Testis (tissue), 3 donors: ENCODE data around the gene RMI2. TPM values are rescaled to one million over a fixed set of nuclear protein-coding genes. Genes with fewer than 3 reads are reported as not detected.

Experiments
- DNase-seq: peaks from one replicate; pipeline ENCODE4 v3.0.0-alpha.2; 2019
- H3K27ac ChIP-seq, 2 donors: fragments of 200-600 bp; sonication (generic); one replicate each; pipeline ENCODE4 v1.5.1; 2019
- H3K27me3 ChIP-seq: fragments of 200-600 bp; sonication (generic); one replicate; pipeline ENCODE4 v1.5.1; 2019
- H3K36me3 ChIP-seq: fragments of 200-600 bp; sonication (generic); one replicate; pipeline ENCODE4 v1.5.1; 2017; ENCODE audit warnings: low read depth; ENCODE audit errors: missing control alignments
- H3K4me1 ChIP-seq: fragments of 200-600 bp; sonication (generic); one replicate; pipeline ENCODE4 v1.5.1; 2019
- H3K4me3 ChIP-seq, 2 donors: fragments of 200-600 bp; sonication (generic); one replicate each; pipeline ENCODE4 v1.5.1; 2017 to 2019
- H3K9me3 ChIP-seq: fragments of 200-600 bp; sonication (generic); one replicate; pipeline ENCODE4 v1.5.1; 2017
- CTCF ChIP-seq, 3 experiments: fragments of 450-650 bp in 2 of 3; fragments of 200-600 bp in 1 of 3; sonication (generic) in 1 of 3; IDR thresholded peaks; one replicate each; pipeline ENCODE4 v1.5.1; 2016 to 2019; ENCODE audit warnings: antibody characterized with exemption in 3 of 3, mild to moderate bottlenecking in 2 of 3, moderate library complexity in 1 of 3
- POLR2A ChIP-seq: fragments of 450-650 bp; IDR thresholded peaks from one replicate; pipeline ENCODE4 v1.6.1; 2017; ENCODE audit warnings: antibody characterized with exemption, mild to moderate bottlenecking, moderate library complexity
- WGBS, 2 donors: methylation state at CpG; one replicate each; pipeline ENCODE4 v1.1.5; 2018; 5-methylcytosine and 5-hydroxymethylcytosine counted together
- intact Hi-C: fragments of 100-400 bp; cut with DNase I; formaldehyde crosslinking; loops from one replicate; pipeline ENCODE4 v1.15.1; 2023; ENCODE audit warnings: low total_unique reads
- polyA plus RNA-seq: library from polyadenylated mRNA; stranded (reverse); fragments of 350-450 nt; fragmentation: Illumina TruSeq; extraction: RNeasy Lipid Tissue Mini Kit (QIAGEN cat#74804); gene quantifications from one replicate; pipeline ENCODE4 v1.2.3, GENCODE V29; 2014; ENCODE audit warnings: low read depth, low replicate concordance; ENCODE audit not compliant: insufficient read depth
- total RNA-seq, 2 donors: library from RNA; depleted of rRNA; stranded (reverse); fragments of >200 nt; gene quantifications; one replicate each; pipeline ENCODE4 v1.2.3, GENCODE V29; 2016

RMI2 gene
- total and polyA plus RNA-seq, 3 donors from 2014 or later, result 21.5 to 30.6 (median 26.7) TPM

GRCh38 chr16:11350921-11351335 lies 5.7 kb downstream of the RMI2 start:
- no peak for DNase-seq
- intact Hi-C loops, result no loop called here
- peaks cover 22% of the 10 kb centered on the region for H3K4me1 ChIP-seq
- no peaks in the 10 kb centered on the region for H3K36me3 ChIP-seq
- TF ChIP-seq POLR2A (no peak), CTCF (IDR thresholded peaks at IDR 0.05) (no peak)
- H3K27me3 ChIP-seq, result no peaks in the 10 kb centered on the region
- H3K9me3 ChIP-seq, result no peaks in the 10 kb centered on the region
- H3K4me3 ChIP-seq, result no peak overlapping the region
- WGBS, 2 donors, result 54 to 59% methylated on average over 8 of the region's 8 CpGs
- peak overlapping the region in 1 of 2 donors; percentile 46 for H3K27ac ChIP-seq

- Histone ChIP-seq H3K27me3 (no peaks in the 10 kb centered on the region), H3K9me3 (no peaks in the 10 kb centered on the region), H3K4me3 (no peak overlapping the region), H3K27ac (no peak overlapping the region), H3K36me3 (no peaks in the 10 kb centered on the region), H3K4me1 (peaks cover 32% of the 10 kb centered on the region)
- TF ChIP-seq POLR2A (no peak), CTCF (IDR thresholded peaks at IDR 0.05) (no peak)
- DNase-seq, result no peak
- intact Hi-C loops, result no loop called here
- 44 to 74% methylated on average over 4 of the region's 4 CpGs for WGBS, 2 donors
Observed at GRCh38 chr16:11353158-11353557, 7.9 kb downstream of the RMI2 start.

GRCh38 chr16:11354407-11354732 lies 9.1 kb downstream of the RMI2 start:
- Histone ChIP-seq H3K4me1 (peaks cover 27% of the 10 kb centered on the region), H3K27ac (peak overlapping the region in 1 of 2 donors; percentile 70), H3K4me3 (no peak overlapping the region), H3K36me3 (no peaks in the 10 kb centered on the region), H3K9me3 (no peaks in the 10 kb centered on the region), H3K27me3 (no peaks in the 10 kb centered on the region)
- 90 to 92% methylated on average over 5 of the region's 5 CpGs for WGBS, 2 donors
- intact Hi-C loops, result no loop called here
- TF ChIP-seq POLR2A, result no peak
- no peak for TF ChIP-seq CTCF (IDR thresholded peaks at IDR 0.05)
- no peak for DNase-seq

- intact Hi-C loops, result no loop called here
- no peak overlapping the region for H3K4me3 ChIP-seq
- 37 to 44% methylated on average over 11 of the region's 11 CpGs for WGBS, 2 donors
- no peaks in the 10 kb centered on the region for H3K9me3 ChIP-seq
- H3K36me3 ChIP-seq, result no peaks in the 10 kb centered on the region
- DNase-seq, result peak; percentile 47
- TF ChIP-seq CTCF (IDR thresholded peaks at IDR 0.05), result no peak
- TF ChIP-seq POLR2A, result no peak
- peak overlapping the region; percentile 69 to 70 for H3K27ac ChIP-seq
- peaks cover 24% of the 10 kb centered on the region for H3K4me1 ChIP-seq
- H3K27me3 ChIP-seq, result no peaks in the 10 kb centered on the region
Observed at GRCh38 chr16:11354733-11355574, 9.7 kb downstream of the RMI2 start.

GRCh38 chr16:11355862-11356261 lies 10.6 kb downstream of the RMI2 start:
- no peaks in the 10 kb centered on the region for H3K36me3 ChIP-seq
- 58 to 59% methylated on average over 8 of the region's 8 CpGs for WGBS, 2 donors
- H3K4me1 ChIP-seq, result peaks cover 24% of the 10 kb centered on the region
- TF ChIP-seq CTCF (IDR thresholded peaks at IDR 0.05) (no peak), POLR2A (no peak)
- H3K27ac ChIP-seq, result peak overlapping the region; percentile 69 to 70
- H3K4me3 ChIP-seq, result no peak overlapping the region
- no peaks in the 10 kb centered on the region for H3K27me3 ChIP-seq
- no peaks in the 10 kb centered on the region for H3K9me3 ChIP-seq
- no peak for DNase-seq
- intact Hi-C loops, result no loop called here
